Endodermal cell (in vitro differentiated cells): ENCODE data around the gene RAB17. TPM values are rescaled to one million over a fixed set of nuclear protein-coding genes. Genes with fewer than 3 reads are reported as not detected.

Source experiments
- DNase-seq: peaks from one replicate; pipeline ENCODE4 v3.0.0-alpha.2; 2017
- H3K27ac ChIP-seq: 2 replicates; pipeline ENCODE4 v1.5.1; 2013; ENCODE audit warnings: mild to moderate bottlenecking, low read depth, low read length, moderate library complexity
- H3K27me3 ChIP-seq: 2 replicates; pipeline ENCODE4 v1.6.1; 2013; ENCODE audit warnings: mild to moderate bottlenecking, low read length, moderate library complexity; ENCODE audit not compliant: insufficient read depth, control insufficient read depth, poor library complexity, severe bottlenecking
- H3K36me3 ChIP-seq: 2 replicates; pipeline ENCODE4 v1.7.0; 2013; ENCODE audit warnings: mild to moderate bottlenecking, low read length, moderate library complexity; ENCODE audit not compliant: control insufficient read depth, insufficient read depth
- H3K4me1 ChIP-seq: one replicate; pipeline ENCODE4 v1.7.0; 2013; ENCODE audit warnings: low read length; ENCODE audit not compliant: control insufficient read depth, insufficient read depth
- H3K4me3 ChIP-seq: 2 replicates; pipeline ENCODE4 v1.5.1; 2013; ENCODE audit warnings: mild to moderate bottlenecking, low read length, moderate library complexity
- H3K9ac ChIP-seq: 2 replicates; pipeline ENCODE4 v1.6.1; 2013; ENCODE audit warnings: mild to moderate bottlenecking, low read length, moderate library complexity; ENCODE audit not compliant: poor library complexity, severe bottlenecking; ENCODE audit errors: extremely low read depth
- H3K9me3 ChIP-seq: 2 replicates; pipeline ENCODE4 v1.6.1; 2013; ENCODE audit warnings: mild to moderate bottlenecking, low read length, moderate library complexity; ENCODE audit not compliant: control insufficient read depth
- H3K27ac Mint-ChIP-seq: 2 replicates; pipeline ENCODE4 v1.8.0; 2020; ENCODE audit warnings: mixed read lengths
- H3K27me3 Mint-ChIP-seq: 2 replicates; pipeline ENCODE4 v1.8.0; 2021; ENCODE audit warnings: mild to moderate bottlenecking, mixed read lengths; ENCODE audit not compliant: insufficient read depth
- H3K36me3 Mint-ChIP-seq: 2 replicates; pipeline ENCODE4 v1.8.0; 2020; ENCODE audit warnings: low read depth, mixed read lengths
- H3K4me1 Mint-ChIP-seq: 2 replicates; pipeline ENCODE4 v1.8.0; 2020; ENCODE audit warnings: mixed read lengths
- H3K4me3 Mint-ChIP-seq: 2 replicates; pipeline ENCODE4 v1.8.0; 2020; ENCODE audit warnings: mild to moderate bottlenecking, moderate library complexity, mixed read lengths
- H3K9me3 Mint-ChIP-seq: 2 replicates; pipeline ENCODE4 v1.8.0; 2020; ENCODE audit warnings: mild to moderate bottlenecking, mixed read lengths
- WGBS, 2 experiments: methylation state at CpG; one replicate each; pipeline versions ENCODE4 v1.1.5 to v1.1.7; 2013; ENCODE audit warnings: missing lambda C conversion rate in 2 of 2, mixed read lengths in 1 of 2; ENCODE audit not compliant: insufficient coverage in 1 of 2, insufficient read length in 1 of 2; 5-methylcytosine and 5-hydroxymethylcytosine counted together
- total RNA-seq, 2 donors: library from RNA; stranded (reverse); fragmentation: NEBNext Ultra II Directional in 1 of 2; extraction: Animal tissue kit (Norgen Biotek cat#: 25700) in 1 of 2; gene quantifications; 2 replicates in 1 of 2; 3 replicates in 1 of 2; pipeline ENCODE4 v1.2.1, GENCODE V29; 2021
- TF ChIP-seq, protein P1 (sequence below): fragments of 200-600 bp; sonication (generic); conservative IDR thresholded peaks from 2 replicates; pipeline ENCODE4 v1.5.0; 2021; ENCODE audit warnings: antibody characterized with exemption, mild to moderate bottlenecking

The RAB17 gene
- total RNA-seq, 2 donors from 2014 or later: 235 to 369 TPM

GRCh38 chr2:237604391-237604790 is 13.9 kb upstream of the RAB17 start:
- TF ChIP-seq, protein P1, sequence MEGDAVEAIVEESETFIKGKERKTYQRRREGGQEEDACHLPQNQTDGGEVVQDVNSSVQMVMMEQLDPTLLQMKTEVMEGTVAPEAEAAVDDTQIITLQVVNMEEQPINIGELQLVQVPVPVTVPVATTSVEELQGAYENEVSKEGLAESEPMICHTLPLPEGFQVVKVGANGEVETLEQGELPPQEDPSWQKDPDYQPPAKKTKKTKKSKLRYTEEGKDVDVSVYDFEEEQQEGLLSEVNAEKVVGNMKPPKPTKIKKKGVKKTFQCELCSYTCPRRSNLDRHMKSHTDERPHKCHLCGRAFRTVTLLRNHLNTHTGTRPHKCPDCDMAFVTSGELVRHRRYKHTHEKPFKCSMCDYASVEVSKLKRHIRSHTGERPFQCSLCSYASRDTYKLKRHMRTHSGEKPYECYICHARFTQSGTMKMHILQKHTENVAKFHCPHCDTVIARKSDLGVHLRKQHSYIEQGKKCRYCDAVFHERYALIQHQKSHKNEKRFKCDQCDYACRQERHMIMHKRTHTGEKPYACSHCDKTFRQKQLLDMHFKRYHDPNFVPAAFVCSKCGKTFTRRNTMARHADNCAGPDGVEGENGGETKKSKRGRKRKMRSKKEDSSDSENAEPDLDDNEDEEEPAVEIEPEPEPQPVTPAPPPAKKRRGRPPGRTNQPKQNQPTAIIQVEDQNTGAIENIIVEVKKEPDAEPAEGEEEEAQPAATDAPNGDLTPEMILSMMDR: no peak
- Histone ChIP-seq H3K9ac (no peak overlapping the region), H3K4me3 (peak overlapping the region; percentile 74), H3K9me3 (peaks cover 23% of the 10 kb centered on the region), H3K4me1 (peaks cover 33% of the 10 kb centered on the region), H3K27me3 (no peaks in the 10 kb centered on the region), H3K27ac (no peak overlapping the region), H3K36me3 (peaks cover 37% of the 10 kb centered on the region)
- Mint-ChIP-seq H3K27ac (no peak overlapping the region), H3K9me3 (peaks cover 51% of the 10 kb centered on the region), H3K36me3 (peaks cover 32% of the 10 kb centered on the region), H3K4me3 (no peak overlapping the region), H3K27me3 (no peaks in the 10 kb centered on the region), H3K4me1 (peaks cover 53% of the 10 kb centered on the region)
- WGBS, 2 experiments: 92 to 94% methylated on average over 8 to 11 of the region's 11 CpGs
- DNase-seq: no peak

DNA sequence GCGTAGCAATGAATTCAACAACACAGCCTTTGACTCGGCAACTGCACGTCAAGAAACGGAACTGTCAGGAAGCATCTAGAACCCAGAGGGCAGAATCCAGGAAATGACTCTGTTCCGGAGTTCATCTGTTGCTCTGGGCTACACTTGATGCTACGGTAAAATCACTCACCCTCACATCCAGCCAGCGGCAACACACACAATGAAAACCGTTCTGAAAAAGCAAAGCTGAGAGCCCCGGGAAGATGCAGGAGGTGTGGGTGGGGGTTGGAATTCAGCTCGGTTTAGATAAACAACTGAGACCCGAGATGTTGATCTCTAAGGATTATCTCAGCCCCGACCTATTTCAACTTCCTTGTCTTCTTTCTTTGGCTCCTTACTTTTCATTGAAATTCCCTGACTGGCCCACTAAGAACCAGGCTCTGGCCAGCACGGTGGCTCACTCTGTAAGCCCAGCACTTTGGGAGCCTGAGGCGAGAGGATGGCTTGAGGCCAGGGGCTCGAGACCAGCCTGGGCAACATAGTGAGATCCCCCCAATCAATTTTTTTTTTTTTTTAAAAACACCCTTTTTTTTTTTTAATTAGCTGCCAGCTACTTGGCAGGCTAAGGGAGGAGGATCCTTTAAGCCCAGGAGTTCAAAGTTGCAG is 13.3 kb upstream of the RAB17 start:
- TF ChIP-seq, protein P1: no peak
- Histone ChIP-seq H3K27me3 (no peaks in the 10 kb centered on the region), H3K9ac (peak overlapping the region; percentile 45), H3K9me3 (peaks cover 23% of the 10 kb centered on the region), H3K4me3 (peak overlapping the region; percentile 73), H3K4me1 (peaks cover 33% of the 10 kb centered on the region), H3K27ac (no peak overlapping the region), H3K36me3 (peaks cover 37% of the 10 kb centered on the region)
- Mint-ChIP-seq H3K36me3 (peaks cover 35% of the 10 kb centered on the region), H3K4me3 (peak overlapping the region; percentile 47), H3K27me3 (no peaks in the 10 kb centered on the region), H3K9me3 (peaks cover 48% of the 10 kb centered on the region), H3K4me1 (peaks cover 54% of the 10 kb centered on the region), H3K27ac (peak overlapping the region; percentile 92)
- DNase-seq: peak; percentile 85
- WGBS, 2 experiments: 38 to 76% methylated on average over 5 to 15 of the region's 15 CpGs

DNA sequence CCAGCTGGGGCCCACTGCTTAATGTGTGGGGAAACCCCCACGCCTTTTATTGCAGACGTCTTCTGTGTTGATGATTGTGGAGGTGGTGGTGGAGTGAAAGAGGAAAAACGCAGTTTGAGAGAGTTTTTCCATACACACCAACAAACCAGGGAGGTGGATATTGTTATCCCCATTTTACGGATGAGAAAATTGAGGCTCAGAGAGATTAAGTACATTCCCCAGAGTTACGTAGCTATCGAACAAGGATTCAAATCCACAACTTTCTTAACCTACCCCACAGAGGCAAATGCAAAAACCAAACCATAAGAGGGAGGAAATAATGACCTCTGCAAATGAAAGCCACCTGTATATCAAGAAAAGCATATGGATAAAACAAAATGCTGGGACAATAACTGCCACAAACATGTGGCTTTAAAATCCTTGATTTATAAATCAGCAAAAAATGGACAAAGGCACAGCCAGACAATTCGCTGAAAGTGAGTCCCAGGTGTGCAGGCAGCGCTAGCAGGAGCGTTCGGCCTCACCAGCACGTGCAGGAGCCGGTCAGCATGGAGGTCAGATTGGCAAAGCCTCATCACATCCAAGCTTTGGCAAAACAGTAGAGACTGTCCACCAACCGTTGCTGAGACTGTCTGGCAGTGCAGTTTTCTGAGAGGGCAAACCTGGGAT is 12.6 kb upstream of the RAB17 start:
- no peak for DNase-seq
- H3K36me3 ChIP-seq: peaks cover 37% of the 10 kb centered on the region
- Mint-ChIP-seq H3K4me3 (peak overlapping the region; percentile 47), H3K36me3 (peaks cover 31% of the 10 kb centered on the region), H3K4me1 (peaks cover 58% of the 10 kb centered on the region), H3K27me3 (no peaks in the 10 kb centered on the region), H3K9me3 (peaks cover 42% of the 10 kb centered on the region), H3K27ac (peak overlapping the region; percentile 92)
- 88 to 92% methylated on average over 8 to 13 of the region's 13 CpGs for WGBS, 2 experiments
- peaks cover 23% of the 10 kb centered on the region for H3K9me3 ChIP-seq
- H3K27ac ChIP-seq: no peak overlapping the region
- H3K27me3 ChIP-seq: no peaks in the 10 kb centered on the region
- peaks cover 33% of the 10 kb centered on the region for H3K4me1 ChIP-seq
- TF ChIP-seq, protein P1: no peak
- H3K4me3 ChIP-seq: peak overlapping the region; percentile 73
- peak overlapping the region; percentile 45 for H3K9ac ChIP-seq
